Activated T-helper 2 cell treated with anti-CD3 and anti-CD28 coated beads, Interferon-gamma antibody, Interleukin-2, Interleukin-4, amounts not matched to agents 10 μg/mL and 5 μg/mL and 100 μg/mL, durations not matched to agents 14 hours and 24 hours and 36 hours (primary cell): ENCODE data around the gene MTPN. TPM values are rescaled to one million over a fixed set of nuclear protein-coding genes. Genes with fewer than 3 reads are reported as not detected.

Source experiments
- DNase-seq: peaks from one replicate; pipeline ENCODE4 v3.0.0; 2021; ENCODE audit warnings: low spot score
- H3K27ac Mint-ChIP-seq: one replicate; pipeline ENCODE4 v1.8.0; 2021; ENCODE audit warnings: mixed read lengths
- H3K27me3 Mint-ChIP-seq: one replicate; pipeline ENCODE4 v1.8.0; 2021; ENCODE audit warnings: low read depth, mixed read lengths
- H3K36me3 Mint-ChIP-seq: one replicate; pipeline ENCODE4 v1.8.0; 2021; ENCODE audit warnings: low read depth, mixed read lengths
- H3K4me1 Mint-ChIP-seq: one replicate; pipeline ENCODE4 v1.8.0; 2021; ENCODE audit warnings: low read depth, mixed read lengths
- H3K4me3 Mint-ChIP-seq: one replicate; pipeline ENCODE4 v1.8.0; 2021; ENCODE audit warnings: low read depth, mild to moderate bottlenecking, moderate library complexity, mixed read lengths
- H3K9me3 Mint-ChIP-seq: one replicate; pipeline ENCODE4 v1.8.0; 2021; ENCODE audit warnings: mixed read lengths
- intact Hi-C: fragments of 100-400 bp; cut with micrococcal nuclease; formaldehyde crosslinking; loops from one replicate; pipeline ENCODE4 v1.15.1; 2023
- total RNA-seq: library from RNA; stranded (reverse); gene quantifications from 2 replicates; pipeline ENCODE4 v1.2.3, GENCODE V29; 2022

Gene MTPN
- 113 and 118 TPM in 2 replicates for total RNA-seq

GRCh38 chr7:135977007-135977741 lies at the start of gene MTPN:
MTPN (minus strand) TSS chr7:135977359; CDS start chr7:135977100, 259 bp downstream.
- DNase-seq, result peak; percentile 96
- H3K27me3 Mint-ChIP-seq, result no peaks in the 10 kb centered on the region
- no peaks in the 10 kb centered on the region for H3K9me3 Mint-ChIP-seq
- H3K4me1 Mint-ChIP-seq, result peaks cover 60% of the 10 kb centered on the region
- H3K27ac Mint-ChIP-seq, result peak within 1 kb of the TSS; percentile 76
- intact Hi-C loops, result loop anchor here (1.0 to 10.0 kb wide), 5 partner anchors 45 to 1522 kb away; partner anchors contain the start of genes AKR1B1, STMP1 and WDR91
- peak within 1 kb of the TSS; percentile 88 for H3K4me3 Mint-ChIP-seq
- peaks cover 22% of the 10 kb centered on the region for H3K36me3 Mint-ChIP-seq

GRCh38 chr7:136026209-136026608 lies 49.0 kb upstream of the MTPN start:
- H3K36me3 Mint-ChIP-seq, result peaks cover 4% of the 10 kb centered on the region
- intact Hi-C loops, result no loop called here
- H3K27ac Mint-ChIP-seq, result no peak overlapping the region
- H3K4me3 Mint-ChIP-seq, result no peak overlapping the region
- H3K27me3 Mint-ChIP-seq, result peaks cover 13% of the 10 kb centered on the region
- no peak for DNase-seq
- peaks cover 3% of the 10 kb centered on the region for H3K4me1 Mint-ChIP-seq
- no peaks in the 10 kb centered on the region for H3K9me3 Mint-ChIP-seq

- Mint-ChIP-seq H3K27me3 (peaks cover 13% of the 10 kb centered on the region), H3K4me1 (peaks cover 1% of the 10 kb centered on the region), H3K36me3 (peaks cover 2% of the 10 kb centered on the region), H3K9me3 (no peaks in the 10 kb centered on the region), H3K4me3 (no peak overlapping the region), H3K27ac (no peak overlapping the region)
- intact Hi-C loops, result no loop called here
- DNase-seq, result no peak
Measured at GRCh38 chr7:136023134-136023869, 46.1 kb upstream of the MTPN start.

GRCh38 chr7:136020556-136020955 lies 43.4 kb upstream of the MTPN start:
- no peaks in the 10 kb centered on the region for H3K36me3 Mint-ChIP-seq
- H3K4me1 Mint-ChIP-seq, result peaks cover 7% of the 10 kb centered on the region
- intact Hi-C loops, result no loop called here
- no peak overlapping the region for H3K4me3 Mint-ChIP-seq
- no peak overlapping the region for H3K27ac Mint-ChIP-seq
- no peaks in the 10 kb centered on the region for H3K9me3 Mint-ChIP-seq
- no peak for DNase-seq
- peaks cover 2% of the 10 kb centered on the region for H3K27me3 Mint-ChIP-seq

GRCh38 chr7:136018104-136018503 lies 40.9 kb upstream of the MTPN start:
- intact Hi-C loops, result loop anchor here (5.0 kb wide), 1 partner anchor 114 kb away; no protein-coding TSS in a partner anchor
- peaks cover 7% of the 10 kb centered on the region for H3K4me1 Mint-ChIP-seq
- H3K27ac Mint-ChIP-seq, result no peak overlapping the region
- no peak for DNase-seq
- H3K4me3 Mint-ChIP-seq, result no peak overlapping the region
- peaks cover 12% of the 10 kb centered on the region for H3K27me3 Mint-ChIP-seq
- no peaks in the 10 kb centered on the region for H3K9me3 Mint-ChIP-seq
- no peaks in the 10 kb centered on the region for H3K36me3 Mint-ChIP-seq

GRCh38 chr7:136016649-136017395 lies 39.7 kb upstream of the MTPN start:
- Mint-ChIP-seq H3K4me1 (peaks cover 7% of the 10 kb centered on the region), H3K4me3 (no peak overlapping the region), H3K27ac (no peak overlapping the region), H3K27me3 (peaks cover 17% of the 10 kb centered on the region), H3K9me3 (no peaks in the 10 kb centered on the region), H3K36me3 (no peaks in the 10 kb centered on the region)
- no peak for DNase-seq
- intact Hi-C loops, result loop anchor here (1.0 to 5.0 kb wide), 2 partner anchors 14 to 115 kb away; no protein-coding TSS in a partner anchor

- H3K4me3 Mint-ChIP-seq, result no peak overlapping the region
- DNase-seq, result no peak
- H3K9me3 Mint-ChIP-seq, result no peaks in the 10 kb centered on the region
- no peak overlapping the region for H3K27ac Mint-ChIP-seq
- H3K27me3 Mint-ChIP-seq, result peaks cover 17% of the 10 kb centered on the region
- H3K4me1 Mint-ChIP-seq, result peaks cover 7% of the 10 kb centered on the region
- H3K36me3 Mint-ChIP-seq, result no peaks in the 10 kb centered on the region
- intact Hi-C loops, result loop anchor here (5.0 kb wide), 1 partner anchor 117 kb away; no protein-coding TSS in a partner anchor
Measured at GRCh38 chr7:136015638-136016037, 38.5 kb upstream of the MTPN start.

GRCh38 chr7:136014659-136015058 lies 37.5 kb upstream of the MTPN start:
- intact Hi-C loops, result loop anchor here (5.0 kb wide), 1 partner anchor 118 kb away; no protein-coding TSS in a partner anchor
- Mint-ChIP-seq H3K4me3 (no peak overlapping the region), H3K36me3 (no peaks in the 10 kb centered on the region), H3K9me3 (no peaks in the 10 kb centered on the region), H3K27ac (no peak overlapping the region), H3K4me1 (peaks cover 7% of the 10 kb centered on the region), H3K27me3 (peaks cover 15% of the 10 kb centered on the region)
- DNase-seq, result no peak

GRCh38 chr7:136012238-136012637 lies 35.1 kb upstream of the MTPN start:
- no peak overlapping the region for H3K4me3 Mint-ChIP-seq
- H3K27me3 Mint-ChIP-seq, result peaks cover 15% of the 10 kb centered on the region
- no peak for DNase-seq
- H3K36me3 Mint-ChIP-seq, result no peaks in the 10 kb centered on the region
- H3K9me3 Mint-ChIP-seq, result no peaks in the 10 kb centered on the region
- intact Hi-C loops, result no loop called here
- H3K27ac Mint-ChIP-seq, result no peak overlapping the region
- H3K4me1 Mint-ChIP-seq, result peaks cover 5% of the 10 kb centered on the region

GRCh38 chr7:136009488-136010079 lies 32.4 kb upstream of the MTPN start:
- no peak overlapping the region for H3K4me3 Mint-ChIP-seq
- H3K27me3 Mint-ChIP-seq, result peaks cover 9% of the 10 kb centered on the region
- H3K9me3 Mint-ChIP-seq, result no peaks in the 10 kb centered on the region
- H3K27ac Mint-ChIP-seq, result no peak overlapping the region
- H3K36me3 Mint-ChIP-seq, result no peaks in the 10 kb centered on the region
- no peak for DNase-seq
- no peaks in the 10 kb centered on the region for H3K4me1 Mint-ChIP-seq
- intact Hi-C loops, result loop anchor here (1.0 to 10.0 kb wide), 3 partner anchors 29 to 335 kb away; no protein-coding TSS in a partner anchor

- no peaks in the 10 kb centered on the region for H3K36me3 Mint-ChIP-seq
- no peaks in the 10 kb centered on the region for H3K27me3 Mint-ChIP-seq
- DNase-seq, result no peak
- intact Hi-C loops, result loop anchor here (10.0 kb wide), 1 partner anchor 331 kb away; no protein-coding TSS in a partner anchor
- no peaks in the 10 kb centered on the region for H3K4me1 Mint-ChIP-seq
- no peak overlapping the region for H3K27ac Mint-ChIP-seq
- H3K4me3 Mint-ChIP-seq, result no peak overlapping the region
- H3K9me3 Mint-ChIP-seq, result no peaks in the 10 kb centered on the region
Measured at GRCh38 chr7:136006208-136006607, 29.0 kb upstream of the MTPN start.

GRCh38 chr7:136004083-136004482 lies 26.9 kb upstream of the MTPN start:
- intact Hi-C loops, result loop anchor here (10.0 kb wide), 1 partner anchor 329 kb away; no protein-coding TSS in a partner anchor
- DNase-seq, result no peak
- no peak overlapping the region for H3K27ac Mint-ChIP-seq
- H3K4me3 Mint-ChIP-seq, result no peak overlapping the region
- H3K36me3 Mint-ChIP-seq, result no peaks in the 10 kb centered on the region
- no peaks in the 10 kb centered on the region for H3K27me3 Mint-ChIP-seq
- no peaks in the 10 kb centered on the region for H3K9me3 Mint-ChIP-seq
- H3K4me1 Mint-ChIP-seq, result no peaks in the 10 kb centered on the region
